GM10248 (cell line): ENCODE data around the gene SYT2.
"Not testable (repeated sequence)": the region's sequence is repeated elsewhere in the genome, so short reads cannot be mapped to it uniquely, and the experiment has no call there.

Experiments
- CTCF ChIA-PET: fragments of 300-600 bp; sonication (Branson Sonifier 250); formaldehyde crosslinking; extraction: SDS; loops from one replicate; lab custom pipeline; 2021; ENCODE audit warnings: antibody characterized with exemption; lab: Yijun Ruan, JAX
- POLR2A ChIA-PET: fragments of 350-650 bp; sonication (Branson Sonifier 250); formaldehyde crosslinking; extraction: SDS; loops from one replicate; lab custom pipeline; 2020; ENCODE audit warnings: antibody characterized with exemption; lab: Yijun Ruan, JAX
- DNase-seq: peaks from one replicate; pipeline ENCODE4 v3.0.0; 2012; ENCODE audit errors: extremely low spot score
- TF ChIP-seq, protein P1 (sequence below): IDR thresholded peaks from 2 replicates; pipeline ENCODE4 v1.5.1; 2012; ENCODE audit warnings: mild to moderate bottlenecking, low read depth; ENCODE audit errors: extremely low read depth, missing control alignments, control extremely low read depth

SYT2 gene

DNA sequence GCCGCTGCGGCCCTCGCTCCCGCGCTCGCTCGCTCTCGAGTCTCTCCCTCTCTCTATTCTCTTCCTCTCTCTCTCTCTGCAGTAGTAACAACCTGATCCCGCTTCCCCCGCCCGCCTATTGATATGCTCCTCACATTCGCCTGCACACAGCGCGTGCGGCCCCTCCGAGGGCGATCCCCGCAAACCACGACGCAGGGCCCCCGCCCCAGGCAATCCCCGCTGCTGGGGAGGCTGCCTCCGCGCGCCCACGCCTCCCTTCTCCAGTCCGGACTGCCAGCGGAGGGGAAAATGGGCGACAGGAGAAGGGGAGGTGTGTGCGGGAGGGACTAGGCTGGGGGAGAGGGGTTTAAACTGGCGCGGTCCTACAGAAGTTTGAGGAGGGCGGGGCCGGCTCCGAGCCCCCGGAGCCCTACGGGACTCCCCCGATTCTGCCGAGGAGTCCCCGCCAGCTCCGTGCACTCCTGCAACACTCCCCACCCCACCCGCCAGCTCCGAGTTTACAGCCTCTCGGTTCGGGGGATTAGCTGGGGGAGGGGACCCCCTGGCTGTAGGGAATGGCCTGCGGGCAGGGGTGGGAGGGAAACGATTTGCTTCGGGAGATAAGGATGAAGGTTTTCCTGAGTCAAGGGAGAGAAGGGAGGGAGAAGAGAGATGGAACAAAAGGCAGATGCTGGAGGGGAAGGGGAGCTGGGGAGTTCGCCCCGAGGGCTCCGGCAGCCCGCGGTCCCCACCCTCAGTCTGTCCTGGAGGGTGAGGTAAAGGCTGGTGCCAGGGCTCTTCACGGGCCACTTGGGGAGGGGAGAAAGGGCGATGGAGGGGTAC, 66.6 kb downstream of the SYT2 start:
- CTCF ChIA-PET, result interaction anchor here (0.7 kb wide), 1 partner anchor 16 kb away, joined by 4 read pairs; no protein-coding TSS in a partner anchor

DNA sequence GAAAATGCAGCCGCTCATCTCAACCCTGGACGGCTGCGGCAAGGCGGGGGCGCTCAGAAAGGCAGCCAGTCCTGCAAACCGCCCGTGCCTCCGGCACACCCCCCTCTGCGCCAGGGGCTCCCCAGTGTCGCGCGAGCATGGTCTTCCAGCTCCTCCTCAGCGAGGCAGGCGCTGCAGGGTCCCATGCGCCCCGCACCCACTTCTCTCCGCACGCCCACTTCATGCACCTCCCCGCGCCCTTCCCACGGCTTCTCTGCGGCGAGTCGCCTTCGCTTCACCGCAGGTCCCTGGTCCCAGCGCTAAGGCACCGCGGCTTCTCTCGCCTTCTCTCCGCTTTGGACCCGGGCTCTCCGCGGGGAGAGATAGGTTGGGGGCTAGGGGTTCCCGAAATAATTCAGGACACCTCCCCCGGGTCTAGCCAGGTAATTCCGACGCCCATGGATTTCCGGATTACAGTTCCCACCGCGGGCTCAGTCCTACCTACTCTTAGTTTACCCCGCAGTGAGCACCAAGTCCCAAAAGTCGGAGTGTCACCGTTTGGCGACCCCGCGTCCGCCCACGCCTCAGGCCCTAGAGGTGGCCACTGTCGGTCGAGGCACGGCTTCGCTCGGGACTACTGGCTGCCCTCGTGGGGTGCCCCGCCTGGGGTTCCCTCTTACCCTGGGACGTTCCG, 67.5 kb downstream of the SYT2 start:
- ChIA-PET POLR2A (no interaction called here), CTCF (interaction anchor here (1.0 kb wide), 1 partner anchor 14 kb away, joined by 4 read pairs; no protein-coding TSS in a partner anchor)
- TF ChIP-seq, protein P1, sequence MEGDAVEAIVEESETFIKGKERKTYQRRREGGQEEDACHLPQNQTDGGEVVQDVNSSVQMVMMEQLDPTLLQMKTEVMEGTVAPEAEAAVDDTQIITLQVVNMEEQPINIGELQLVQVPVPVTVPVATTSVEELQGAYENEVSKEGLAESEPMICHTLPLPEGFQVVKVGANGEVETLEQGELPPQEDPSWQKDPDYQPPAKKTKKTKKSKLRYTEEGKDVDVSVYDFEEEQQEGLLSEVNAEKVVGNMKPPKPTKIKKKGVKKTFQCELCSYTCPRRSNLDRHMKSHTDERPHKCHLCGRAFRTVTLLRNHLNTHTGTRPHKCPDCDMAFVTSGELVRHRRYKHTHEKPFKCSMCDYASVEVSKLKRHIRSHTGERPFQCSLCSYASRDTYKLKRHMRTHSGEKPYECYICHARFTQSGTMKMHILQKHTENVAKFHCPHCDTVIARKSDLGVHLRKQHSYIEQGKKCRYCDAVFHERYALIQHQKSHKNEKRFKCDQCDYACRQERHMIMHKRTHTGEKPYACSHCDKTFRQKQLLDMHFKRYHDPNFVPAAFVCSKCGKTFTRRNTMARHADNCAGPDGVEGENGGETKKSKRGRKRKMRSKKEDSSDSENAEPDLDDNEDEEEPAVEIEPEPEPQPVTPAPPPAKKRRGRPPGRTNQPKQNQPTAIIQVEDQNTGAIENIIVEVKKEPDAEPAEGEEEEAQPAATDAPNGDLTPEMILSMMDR, result no peak
- no peak for DNase-seq

More for the DNA sequence above, 66.6 kb downstream of the SYT2 start:
- no peak for DNase-seq
- TF ChIP-seq, protein P1, result no peak
- POLR2A ChIA-PET, result no interaction called here

DNA sequence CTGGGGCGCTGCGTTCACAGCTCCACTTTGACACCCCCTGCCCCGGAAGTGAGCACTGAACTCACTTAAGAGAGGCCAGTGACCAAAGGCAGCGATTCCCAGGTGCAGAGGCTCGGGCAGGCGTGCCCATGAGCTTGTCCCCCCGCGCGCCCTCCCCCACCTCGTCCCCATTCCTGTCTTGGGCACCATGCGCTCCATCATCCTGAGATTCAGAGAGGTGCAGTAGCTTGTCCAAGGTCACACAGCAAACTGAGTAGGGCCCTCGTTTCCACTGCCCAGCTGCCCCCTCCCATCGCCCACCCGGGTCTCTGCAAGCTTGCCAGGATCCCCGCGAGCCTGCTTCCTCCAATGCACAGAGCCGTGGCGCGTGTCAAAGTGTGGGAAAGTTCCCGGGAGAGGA, 68.0 kb downstream of the SYT2 start:
- POLR2A ChIA-PET, result no interaction called here
- CTCF ChIA-PET, result interaction anchor here (1.0 kb wide), 1 partner anchor 13 kb away, joined by 4 read pairs; no protein-coding TSS in a partner anchor
- TF ChIP-seq, protein P1, result no peak
- no peak for DNase-seq

DNA sequence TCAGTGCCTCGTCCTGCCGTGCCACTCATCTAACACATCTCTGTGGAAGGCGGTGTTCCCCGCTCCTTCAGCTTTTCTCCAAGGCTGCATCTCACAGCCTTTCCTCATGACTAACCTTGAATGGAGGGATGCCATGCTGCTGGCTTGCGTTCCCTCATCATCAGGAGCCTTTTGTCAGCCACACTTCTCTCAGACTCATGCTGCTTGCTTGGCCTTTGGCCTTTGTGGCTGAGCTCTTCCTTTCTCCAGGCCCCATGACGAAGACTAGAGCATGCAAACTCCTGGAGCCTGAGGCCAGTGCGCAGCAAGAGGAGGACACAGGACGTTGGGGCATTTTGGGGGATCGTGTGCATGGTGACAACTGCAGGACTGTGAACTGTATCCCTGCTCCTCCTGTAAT, 70.8 kb downstream of the SYT2 start:
- no peak for DNase-seq
- POLR2A ChIA-PET, result no interaction called here
- CTCF ChIA-PET, result interaction anchor here (1.1 to 2.6 kb wide), 2 partner anchors 13 to 36 kb away, joined by 3 to 6 read pairs; no protein-coding TSS in a partner anchor
- TF ChIP-seq, protein P1, result no peak

DNA sequence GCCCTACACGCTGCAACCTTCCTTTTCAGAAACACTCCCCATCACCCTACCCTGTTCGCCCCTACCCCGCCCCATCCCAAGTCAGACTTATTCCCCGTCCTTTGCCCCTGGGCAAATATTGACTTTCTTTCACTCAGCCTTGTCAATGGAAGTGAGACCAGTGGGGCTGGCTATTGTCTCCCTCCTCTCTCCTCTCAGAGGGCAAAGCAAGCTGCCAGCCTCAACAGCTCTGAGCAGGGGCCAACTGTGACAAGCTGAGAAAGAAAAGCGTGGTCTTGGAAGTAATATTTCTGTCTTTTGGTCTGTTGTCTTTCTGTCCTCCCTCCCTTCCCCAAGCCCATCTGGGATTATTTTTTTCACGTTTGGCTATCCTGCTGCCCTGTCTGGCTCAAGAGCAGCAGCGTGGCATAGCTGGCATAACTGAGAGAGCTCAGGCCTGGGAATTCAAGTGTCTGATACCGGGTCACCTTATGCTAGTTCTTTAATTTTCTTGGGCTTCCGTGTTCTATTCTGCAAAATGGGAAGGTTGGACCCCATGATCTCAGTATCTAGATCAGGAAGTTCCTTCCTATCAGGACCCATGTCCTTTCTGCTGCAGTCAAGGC, 71.5 kb downstream of the SYT2 start:
- POLR2A ChIA-PET, DNase-seq: not testable (repeated sequence)
- CTCF ChIA-PET, result interaction anchor here (1.1 kb wide), 1 partner anchor 35 kb away, joined by 3 read pairs; no protein-coding TSS in a partner anchor

DNA sequence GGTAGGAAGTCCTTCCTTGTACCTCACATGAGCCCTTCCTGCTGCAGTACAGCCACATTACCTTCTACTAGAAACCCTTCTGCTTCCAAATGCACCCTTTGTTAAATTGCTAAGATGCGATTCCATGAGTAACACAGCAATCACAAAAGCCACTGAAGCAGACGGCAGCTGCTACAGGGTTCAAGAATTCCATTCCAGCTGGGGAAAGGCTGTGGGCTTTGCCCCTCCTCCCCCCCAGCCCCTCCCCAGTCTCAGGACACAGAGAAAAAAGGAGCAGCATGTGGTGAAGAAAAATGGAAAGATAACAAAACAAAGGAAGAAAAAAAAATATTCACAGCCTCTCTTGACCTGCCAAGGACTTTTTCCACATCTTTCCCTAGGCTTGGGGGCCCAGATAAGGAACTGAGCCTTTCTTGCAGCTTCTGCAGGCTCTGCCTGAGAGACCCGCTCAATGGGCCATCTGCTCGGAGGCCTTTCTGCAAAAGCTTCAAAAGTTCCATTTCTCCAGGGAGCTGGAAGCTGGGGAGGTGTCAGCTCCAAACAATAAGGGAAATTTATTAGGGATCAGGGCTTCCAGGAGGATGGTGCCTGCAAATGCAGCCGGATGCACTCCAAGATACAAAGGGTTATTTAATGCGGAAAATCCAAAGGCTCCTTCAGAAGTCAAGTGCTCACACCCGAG, 72.1 kb downstream of the SYT2 start:
- ChIA-PET POLR2A (no interaction called here), CTCF (no interaction called here)
- TF ChIP-seq, protein P1, result no peak
- DNase-seq, result no peak

DNA sequence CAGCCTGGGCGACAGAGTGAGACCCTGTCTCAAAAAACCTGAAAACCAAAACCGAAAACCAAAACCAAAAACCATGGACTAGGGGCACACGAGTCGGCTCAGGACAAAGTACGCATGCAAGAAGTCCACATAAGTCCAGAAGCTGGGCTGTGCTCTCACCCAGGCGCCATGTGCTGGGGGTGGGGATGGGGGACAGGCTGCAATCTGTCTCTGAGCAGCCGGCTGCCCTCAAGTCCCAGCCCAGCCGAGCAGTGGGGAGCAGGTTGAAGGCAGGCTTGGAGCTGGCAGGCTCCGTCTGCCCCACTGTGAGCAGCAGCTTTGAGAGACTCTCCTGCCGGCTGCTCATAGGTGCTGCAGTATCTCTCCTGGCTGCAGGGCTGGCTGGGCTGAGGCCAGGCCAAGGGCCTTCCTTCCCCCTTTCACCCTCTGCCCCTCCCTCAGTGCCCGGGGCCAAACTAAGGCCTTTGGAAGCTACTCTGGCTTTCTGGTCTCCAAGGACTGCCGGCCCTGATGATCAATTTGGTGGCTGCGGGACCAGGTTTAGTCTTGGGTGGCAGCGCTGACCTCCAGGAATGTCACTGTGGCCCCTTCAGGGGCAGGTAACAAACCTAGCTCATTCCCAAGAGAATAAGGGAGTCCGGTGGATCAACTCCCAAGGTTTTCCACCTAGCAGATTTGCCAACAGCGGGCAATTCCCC, 72.8 kb downstream of the SYT2 start:
- CTCF ChIA-PET, result not testable (repeated sequence)

DNA sequence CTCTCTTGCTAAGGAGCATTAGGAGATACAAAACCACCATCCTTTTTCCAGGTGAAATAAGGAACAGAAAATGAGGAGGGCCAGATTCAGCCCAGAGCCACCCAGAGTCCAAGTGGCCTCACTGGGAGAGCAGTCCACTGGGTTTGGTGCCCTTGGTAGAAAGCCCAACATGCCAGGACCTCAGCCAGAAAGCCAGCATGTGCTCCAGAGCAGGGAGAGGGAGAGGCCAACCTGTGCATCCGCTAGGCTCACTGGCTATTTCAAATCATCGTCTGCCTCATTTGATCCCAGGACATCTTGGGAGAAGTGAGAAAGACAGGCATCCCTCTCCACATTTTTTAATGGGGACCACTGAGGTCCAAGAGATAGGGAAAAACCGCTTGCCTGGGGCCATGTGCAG, 74.1 kb downstream of the SYT2 start:
- CTCF ChIA-PET, result interaction anchor here (1.1 kb wide), 1 partner anchor 15 kb away, joined by 3 read pairs; no protein-coding TSS in a partner anchor
- POLR2A ChIA-PET, DNase-seq: not testable (repeated sequence)

More for the DNA sequence above, 72.8 kb downstream of the SYT2 start:
- POLR2A ChIA-PET, DNase-seq: not testable (repeated sequence)
